PFSK-1 (cell line): ENCODE measurements around the gene GCN1.

Experiments
- POLR2AphosphoS5 ChIP-seq: IDR thresholded peaks from 2 replicates; pipeline ENCODE4 v1.6.1; 2012; ENCODE audit warnings: low read depth, mild to moderate bottlenecking, control low read depth, low read length, moderate library complexity
- REST ChIP-seq, 2 experiments: IDR thresholded peaks; 2 replicates each; pipeline versions ENCODE4 v1.6.1 to v1.8.0; 2011 to 2012; ENCODE audit warnings: low read depth in 2 of 2, low read length in 2 of 2, control low read depth in 1 of 2, inconsistent platforms in 1 of 2, mild to moderate bottlenecking in 1 of 2, moderate library complexity in 1 of 2; ENCODE audit not compliant: insufficient read depth in 1 of 2
- SIN3A ChIP-seq: IDR thresholded peaks from 2 replicates; pipeline ENCODE4 v1.6.1; 2012; ENCODE audit warnings: mild to moderate bottlenecking, low read length, moderate library complexity, borderline replicate concordance; ENCODE audit not compliant: insufficient read depth

- no peak for TF ChIP-seq REST (IDR thresholded peaks at IDR 0.05; ENCODE audit: insufficient read depth in 1 of 2, low read depth in 2 of 2, low read length in 2 of 2)
- TF ChIP-seq SIN3A: no peak
- no peak for TF ChIP-seq POLR2AphosphoS5
These were observed 41.1 kb upstream of the GCN1 start for GRCh38 chr12:120235369-120236323.
